D721Med (cell line): Measurements from ENCODE around the gene PELI1.

ENCODE experiments used
- DNase-seq: peaks from one replicate; pipeline ENCODE4 v3.0.0; 2011; ENCODE audit warnings: low spot score; ENCODE audit not compliant: insufficient read length
- FAIRE-seq: peaks from 2 replicates; lab custom pipeline; 2011; peaks lifted over from hg19 to GRCh38; lab: Jason Lieb, UNC
- CTCF ChIP-seq: IDR thresholded peaks from 2 replicates; pipeline ENCODE4 v1.5.1; 2012; ENCODE audit warnings: mild to moderate bottlenecking, control low read depth; ENCODE audit not compliant: insufficient read depth; ENCODE audit errors: missing control alignments

The PELI1 gene

GRCh38 chr2:64141674-64142405, 2.4 kb downstream of the PELI1 start:
- DNase-seq (no peak), FAIRE-seq (no peak)
- TF ChIP-seq CTCF = no peak

GRCh38 chr2:64140665-64141200, 3.5 kb downstream of the PELI1 start:
- TF ChIP-seq CTCF = no peak
- no peak for DNase-seq
- no peak for FAIRE-seq

GRCh38 chr2:64139956-64140355, 4.3 kb downstream of the PELI1 start:
- TF ChIP-seq CTCF = no peak
- FAIRE-seq (no peak), DNase-seq (no peak)

- no peak for FAIRE-seq
Measured at GRCh38 chr2:64137996-64138395, 6.2 kb downstream of the PELI1 start.

GRCh38 chr2:64137567-64137966, 6.7 kb downstream of the PELI1 start:
- DNase-seq = no peak
- no peak for FAIRE-seq
- TF ChIP-seq CTCF = no peak

More at GRCh38 chr2:64137996-64138395, 6.2 kb downstream of the PELI1 start:
- no peak for DNase-seq
- no peak for TF ChIP-seq CTCF

- DNase-seq = no peak
- TF ChIP-seq CTCF = no peak
- FAIRE-seq = no peak
Measured at GRCh38 chr2:64135421-64135820, 8.8 kb downstream of the PELI1 start.

- DNase-seq = no peak
- no peak for FAIRE-seq
- no peak for TF ChIP-seq CTCF
Measured at GRCh38 chr2:64134813-64135212, 9.4 kb downstream of the PELI1 start.
